Activated naive CD8-positive, alpha-beta T cell treated with anti-CD3 and anti-CD28 coated beads, Interleukin-2, amount 50 U/mL, for 16 hours (primary cell): Measurements from ENCODE around the gene E2F1.

ENCODE experiments used
- DNase-seq: peaks from one replicate; pipeline ENCODE4 v3.0.0-alpha.2; 2020; ENCODE audit warnings: low read depth, low spot score

The E2F1 gene

GRCh38 chr20:33687993-33688937 lies 2.1 kb upstream of the E2F1 start:
- no peak for DNase-seq

GRCh38 chr20:33687370-33687915 lies 1.3 kb upstream of the E2F1 start:
- DNase-seq, result no peak

- DNase-seq, result no peak
Observed at GRCh38 chr20:33686984-33687366, 790 bp upstream of the E2F1 start.

- DNase-seq, result peak; percentile 29
Observed at GRCh38 chr20:33685328-33686099, 671 bp downstream of the E2F1 start.

GRCh38 chr20:33684533-33685327 lies 1.5 kb downstream of the E2F1 start:
- no peak for DNase-seq

- DNase-seq, result no peak
Observed at GRCh38 chr20:33681728-33682353, 4.3 kb downstream of the E2F1 start.

GRCh38 chr20:33681288-33681687 lies 4.9 kb downstream of the E2F1 start:
- no peak for DNase-seq

- DNase-seq, result no peak
Observed at GRCh38 chr20:33680686-33681085, 5.5 kb downstream of the E2F1 start.

- no peak for DNase-seq
Observed at GRCh38 chr20:33679758-33680485, 6.3 kb downstream of the E2F1 start.

GRCh38 chr20:33677991-33678702 lies 8.0 kb downstream of the E2F1 start:
- no peak for DNase-seq

GRCh38 chr20:33676652-33677645 lies 9.2 kb downstream of the E2F1 start:
- DNase-seq, result no peak

- DNase-seq, result no peak
Observed at GRCh38 chr20:33676121-33676520, 10.1 kb downstream of the E2F1 start.

GRCh38 chr20:33675136-33675959 lies 10.8 kb downstream of the E2F1 start:
- DNase-seq, result no peak

- DNase-seq, result no peak
Observed at GRCh38 chr20:33674294-33675135, 11.7 kb downstream of the E2F1 start, which contains the start of gene NECAB3. TSS of gene NECAB3 (minus strand) at chr20:33674428. CDS start at chr20:33674352, 76 bp downstream.

- DNase-seq, result no peak
Observed at GRCh38 chr20:33673410-33674293, 12.5 kb downstream of the E2F1 start.

GRCh38 chr20:33673114-33673409 lies 13.1 kb downstream of the E2F1 start:
- no peak for DNase-seq
